ENCODE data around the gene DNAH1.

Gene DNAH1

DNA sequence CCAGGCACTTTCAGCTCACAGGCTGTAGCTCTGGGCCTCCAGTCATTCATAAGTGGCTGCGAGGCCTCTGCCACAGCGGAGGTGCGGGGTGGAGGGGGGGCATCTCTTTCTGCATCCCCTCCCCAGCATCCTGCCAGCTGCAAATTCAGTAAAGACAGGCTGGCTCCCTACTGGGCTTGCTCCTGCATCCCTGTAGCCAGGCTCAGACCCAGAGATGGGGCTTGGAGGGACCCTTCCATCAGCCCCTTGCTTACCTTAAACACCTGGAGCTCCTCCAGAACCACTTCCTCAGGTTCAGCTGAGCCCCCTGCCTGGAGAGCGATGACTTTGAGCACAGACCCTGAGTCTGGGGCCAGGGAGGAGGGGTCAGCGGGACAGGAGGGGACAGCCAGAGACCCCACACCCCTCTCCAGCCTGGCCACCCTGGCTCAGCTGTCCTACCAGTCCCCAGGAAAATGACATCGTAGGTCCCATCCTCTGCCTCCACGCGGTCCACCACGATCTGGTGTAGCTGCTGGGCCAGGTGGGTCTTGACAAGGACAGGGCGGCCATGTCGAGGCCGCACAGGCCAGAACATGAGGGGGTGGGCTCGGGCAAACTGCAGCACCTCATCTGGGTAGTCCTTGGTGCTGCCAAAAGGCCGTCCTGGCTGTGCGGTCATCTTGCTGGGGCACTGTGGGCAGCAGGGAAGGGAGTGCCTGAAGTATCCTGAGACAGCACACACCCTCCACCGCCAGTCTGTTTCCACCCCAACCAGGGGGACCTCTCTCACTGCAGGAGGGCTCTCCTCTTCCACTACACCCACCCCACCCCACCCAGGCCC is 123.5 kb downstream of the DNAH1 start:
- H3K4me3 ChIP-seq (ENCODE audit: low read length), result no peak overlapping the region
- no peak for TF ChIP-seq ZNF274 (IDR thresholded peaks at IDR 0.05; ENCODE audit: low read depth, low read length)

DNA sequence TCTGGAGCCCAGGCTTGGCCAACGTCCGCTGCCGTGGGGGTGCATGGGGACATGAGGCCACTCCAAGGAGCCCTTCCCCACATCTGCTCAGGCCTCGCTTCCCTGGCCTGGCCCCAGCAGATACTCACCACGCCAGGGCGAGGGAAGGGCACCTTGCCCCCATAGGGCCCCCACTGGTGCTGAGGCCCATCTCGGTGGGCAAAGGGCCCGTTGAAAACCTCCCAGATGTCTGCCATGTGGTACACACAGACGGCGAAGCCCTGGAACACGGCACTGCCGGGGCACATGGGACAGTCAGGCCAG is 124.1 kb downstream of the DNAH1 start:
- no peak for TF ChIP-seq ZNF274 (IDR thresholded peaks at IDR 0.05; ENCODE audit: low read depth, low read length)
- no peak overlapping the region for H3K4me3 ChIP-seq (ENCODE audit: low read length)

DNA sequence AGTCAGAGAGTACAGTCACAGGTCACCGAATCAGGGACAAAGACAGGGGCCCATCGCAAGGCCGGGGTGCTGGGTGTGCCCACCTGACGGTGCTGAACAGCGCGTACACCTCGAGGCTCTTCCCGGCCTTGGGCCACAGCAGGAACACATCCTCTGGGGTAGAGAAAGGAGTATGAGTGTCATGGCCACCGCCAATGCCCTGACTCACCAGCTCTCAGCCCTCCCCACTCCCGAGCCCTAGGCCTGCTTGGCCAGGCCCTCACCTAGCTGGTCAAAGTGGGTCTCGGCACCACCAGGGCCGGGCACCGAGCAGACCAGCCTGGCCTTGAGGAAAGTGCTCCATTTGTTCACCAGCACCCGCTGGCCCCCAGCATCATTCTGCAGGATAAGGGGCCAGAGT is 124.6 kb downstream of the DNAH1 start:
- no peak for TF ChIP-seq ZNF274 (IDR thresholded peaks at IDR 0.05; ENCODE audit: low read depth, low read length)
- no peak overlapping the region for H3K4me3 ChIP-seq (ENCODE audit: low read length)

DNA sequence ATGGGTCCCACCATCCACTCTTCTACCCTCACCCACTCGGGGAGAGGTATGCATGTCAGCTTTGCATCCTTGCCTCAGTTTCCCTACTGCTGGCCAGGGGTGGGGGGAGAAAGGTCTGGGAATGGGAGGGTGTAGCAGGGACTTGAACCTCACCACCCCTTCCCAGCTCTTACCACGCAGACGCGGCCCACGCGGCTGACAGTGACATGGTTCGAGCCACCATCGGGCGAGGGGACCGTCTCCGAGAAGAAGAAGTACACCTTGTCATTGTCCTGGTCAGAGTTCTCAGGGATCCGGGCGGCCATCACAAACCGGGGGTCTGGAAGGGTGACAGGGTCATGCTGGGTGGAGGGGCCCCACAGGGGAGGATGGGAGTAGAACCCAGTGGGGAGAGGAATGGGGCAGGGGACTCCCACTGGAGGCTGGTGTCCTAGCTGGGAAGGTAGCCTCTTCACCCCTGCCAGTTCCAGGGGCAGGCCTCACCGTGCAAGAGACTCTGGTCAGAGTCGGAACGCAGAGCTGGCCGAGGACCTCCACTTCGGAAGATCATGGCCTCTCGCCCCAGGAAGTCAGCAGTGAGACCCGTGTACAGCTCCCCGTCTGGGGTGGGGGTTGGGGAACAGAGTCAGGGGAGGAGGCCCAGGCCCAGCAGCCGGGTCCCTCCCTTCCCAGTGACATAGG is 125.1 kb downstream of the DNAH1 start:
- no peak overlapping the region for H3K4me3 ChIP-seq (ENCODE audit: low read length)
- no peak for TF ChIP-seq ZNF274 (IDR thresholded peaks at IDR 0.05; ENCODE audit: low read depth, low read length)

DNA sequence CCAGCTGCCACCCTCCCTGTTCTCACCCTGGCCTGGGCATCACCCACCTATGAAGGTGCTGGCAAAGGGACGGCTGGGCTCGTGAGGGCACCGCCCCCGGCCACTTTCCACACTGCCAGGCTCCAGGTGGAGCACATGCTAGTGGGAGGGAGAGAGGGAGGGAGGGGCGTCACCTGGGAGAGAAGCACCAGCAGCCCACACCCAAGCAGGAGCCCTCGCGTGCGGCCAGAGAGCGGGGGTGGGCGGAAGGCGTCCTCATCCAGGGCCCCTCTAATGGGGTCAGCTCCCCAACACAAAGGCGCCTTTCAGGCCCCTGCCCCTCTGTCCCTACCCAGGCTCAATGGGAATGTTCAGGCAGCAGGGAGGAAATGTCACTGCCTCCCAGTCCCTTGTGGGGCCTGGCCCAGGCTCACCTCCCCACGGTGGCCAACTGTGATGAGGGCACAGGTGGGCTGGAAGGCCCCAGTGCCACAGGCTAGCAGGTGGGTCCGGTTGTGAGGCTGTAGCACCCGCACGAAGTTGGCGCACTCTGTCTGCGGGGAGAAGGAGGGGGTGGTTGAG is 125.7 kb downstream of the DNAH1 start:
- no peak overlapping the region for H3K4me3 ChIP-seq (ENCODE audit: low read length)
- no peak for TF ChIP-seq ZNF274 (IDR thresholded peaks at IDR 0.05; ENCODE audit: low read depth, low read length)

DNA sequence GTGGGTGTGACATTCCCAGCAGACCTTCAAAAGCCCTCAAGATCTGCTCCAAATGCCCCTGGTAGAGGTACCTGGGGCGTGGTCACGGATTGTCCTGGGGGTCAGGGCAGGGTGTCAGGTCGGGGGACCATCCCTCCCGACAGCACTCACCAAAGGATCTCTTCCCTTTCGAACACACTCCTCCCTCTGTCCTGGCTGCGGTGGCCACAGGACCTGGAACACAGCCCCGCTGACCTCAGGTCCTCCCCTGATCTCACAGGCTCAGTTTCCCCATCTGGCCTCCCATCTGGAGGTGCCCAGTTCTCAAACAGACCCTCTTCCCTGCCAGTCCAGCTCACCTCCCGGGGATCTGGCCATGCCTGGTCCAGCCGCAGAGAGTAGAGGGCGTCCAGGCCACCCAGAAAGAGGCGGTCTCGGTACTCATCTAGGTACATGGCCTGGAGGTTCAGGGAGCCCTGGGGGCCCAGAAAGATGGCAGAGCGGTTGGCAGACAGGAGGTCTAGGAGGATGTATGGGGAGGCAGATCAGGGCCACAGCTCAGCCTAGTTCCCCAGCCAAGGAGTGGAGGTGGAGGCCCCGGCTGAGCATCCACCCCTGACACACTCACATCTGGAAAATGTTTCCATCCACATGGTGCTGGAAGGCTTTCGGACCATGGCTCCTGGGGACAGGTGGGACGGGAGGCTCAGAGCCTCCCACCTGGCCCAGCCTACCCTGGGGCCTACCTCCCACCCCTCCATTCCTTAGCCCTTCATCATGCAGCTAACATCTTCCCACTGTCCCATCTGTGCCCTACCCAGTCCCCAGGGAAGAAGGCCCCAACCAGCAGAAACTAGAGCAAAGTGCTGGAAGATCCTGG is 126.5 kb downstream of the DNAH1 start:
- H3K4me3 ChIP-seq (ENCODE audit: low read length), result no peak overlapping the region
- no peak for TF ChIP-seq ZNF274 (IDR thresholded peaks at IDR 0.05; ENCODE audit: low read depth, low read length)

DNA sequence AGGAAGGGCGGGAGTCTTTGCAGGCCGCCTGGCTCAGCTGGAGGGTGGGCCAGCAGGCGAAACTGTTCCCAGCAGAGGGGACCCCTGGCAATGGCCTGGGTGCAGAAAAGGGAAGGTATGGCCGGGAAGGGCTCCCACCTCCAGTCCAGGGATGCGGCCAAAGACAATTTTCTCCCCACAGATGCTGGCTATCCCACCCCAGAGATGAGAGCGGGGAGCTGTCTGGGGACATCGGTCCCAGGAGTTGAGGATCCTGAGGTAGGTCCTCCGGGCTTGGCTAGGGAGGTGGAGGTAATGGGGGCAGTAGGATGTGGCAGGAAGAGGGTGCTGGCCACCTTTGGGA is 127.1 kb downstream of the DNAH1 start:
- TF ChIP-seq ZNF274 (IDR thresholded peaks at IDR 0.05; ENCODE audit: low read depth, low read length), result no peak
- H3K4me3 ChIP-seq (ENCODE audit: low read length), result no peak overlapping the region

DNA sequence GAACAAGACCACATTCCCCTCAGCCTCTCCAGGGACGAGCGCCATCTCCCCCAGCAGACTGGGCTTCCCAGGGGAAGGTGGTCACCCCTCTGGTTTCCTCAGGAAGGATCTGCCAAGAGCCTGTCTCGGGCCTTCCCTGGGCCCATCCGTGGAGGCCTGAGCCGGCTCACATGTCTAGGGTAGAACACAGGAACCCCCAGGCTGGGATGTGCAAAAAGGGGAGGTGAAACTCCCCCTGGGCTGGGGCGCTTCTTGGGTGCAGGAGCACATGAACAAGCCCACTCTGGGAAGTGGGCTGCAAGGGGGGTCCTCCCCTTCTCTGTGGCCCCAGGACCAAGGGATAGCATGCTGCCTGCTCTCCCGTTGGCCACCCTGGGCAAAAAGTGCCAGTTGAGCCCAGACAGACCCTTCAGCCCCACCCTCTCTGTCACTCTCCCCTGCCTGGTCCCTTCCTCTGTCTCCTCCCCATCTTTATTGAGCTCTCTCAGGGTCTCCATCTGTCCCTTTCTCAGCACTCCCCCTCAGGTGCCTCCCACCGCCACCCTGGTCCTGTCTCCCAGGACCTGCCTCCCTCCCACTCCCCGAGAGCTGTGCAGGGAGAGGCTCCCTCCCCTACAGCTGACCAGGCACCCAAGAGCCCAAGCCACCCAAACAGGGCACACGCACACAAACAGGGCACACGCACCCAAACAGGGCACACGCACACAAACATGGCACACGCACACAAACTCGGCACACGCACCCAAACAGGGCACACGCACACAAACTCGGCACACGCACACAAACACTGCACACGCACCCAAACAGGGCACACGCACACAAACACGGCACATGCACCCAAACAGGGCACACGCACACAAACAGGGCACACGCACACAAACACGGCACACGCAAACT is 127.9 kb downstream of the DNAH1 start:
- TF ChIP-seq ZNF274 (IDR thresholded peaks at IDR 0.05; ENCODE audit: low read depth, low read length), result no peak
- no peak overlapping the region for H3K4me3 ChIP-seq (ENCODE audit: low read length)

DNA sequence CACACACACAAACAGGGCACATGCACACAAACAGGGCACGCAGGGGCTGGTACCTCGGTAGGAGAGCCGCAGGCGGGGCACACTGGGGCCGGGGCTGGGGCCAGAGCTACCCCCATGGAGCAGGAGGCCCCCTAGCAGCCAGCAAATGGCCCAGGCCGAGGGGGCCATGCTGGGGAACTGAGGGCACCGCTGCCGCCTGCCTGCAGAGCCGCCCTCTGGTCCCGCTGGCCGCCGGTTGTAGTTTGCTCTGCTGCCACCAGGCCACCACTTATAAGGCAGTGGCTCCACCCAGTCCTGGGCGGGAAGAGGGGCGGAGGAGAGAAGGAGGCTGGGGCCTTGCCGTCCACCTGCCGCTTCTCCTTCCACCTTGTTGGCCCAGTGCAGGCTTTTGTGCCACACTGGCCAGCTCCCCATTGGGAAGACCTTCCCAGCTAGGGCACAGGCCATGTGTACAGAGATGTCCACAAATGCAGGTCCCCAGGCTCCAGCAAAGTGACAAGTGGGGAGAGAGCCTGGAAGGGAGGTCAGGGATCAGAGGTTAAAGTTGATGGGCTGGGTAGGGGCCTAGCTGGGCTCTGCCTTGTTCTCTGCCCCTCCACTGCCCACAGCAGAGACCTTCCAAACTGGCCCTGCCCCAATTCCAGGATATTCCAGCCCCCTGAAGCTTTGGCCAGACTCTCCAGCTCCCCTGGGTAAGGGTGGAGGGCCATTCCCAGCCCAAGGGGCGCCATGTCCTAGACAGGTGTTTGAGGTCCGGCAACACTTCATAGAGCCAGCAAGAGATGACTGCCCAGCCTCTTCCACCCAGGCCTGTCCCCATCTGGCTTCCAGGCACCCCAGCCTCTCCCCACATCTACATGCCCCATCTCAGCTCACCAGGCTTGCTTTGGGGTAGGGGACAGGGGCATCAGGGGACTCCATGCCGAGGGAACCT is 129.0 kb downstream of the DNAH1 start, which contains the start of gene SEMA3G:
Gene SEMA3G (minus strand): TSS at position 244 of the 934 bp plus-strand sequence. CDS start 76 bp downstream, at position 168.
- TF ChIP-seq ZNF274 (IDR thresholded peaks at IDR 0.05; ENCODE audit: low read depth, low read length), result no peak
- H3K4me3 ChIP-seq (ENCODE audit: low read length), result no peak within 1 kb of the TSS

DNA sequence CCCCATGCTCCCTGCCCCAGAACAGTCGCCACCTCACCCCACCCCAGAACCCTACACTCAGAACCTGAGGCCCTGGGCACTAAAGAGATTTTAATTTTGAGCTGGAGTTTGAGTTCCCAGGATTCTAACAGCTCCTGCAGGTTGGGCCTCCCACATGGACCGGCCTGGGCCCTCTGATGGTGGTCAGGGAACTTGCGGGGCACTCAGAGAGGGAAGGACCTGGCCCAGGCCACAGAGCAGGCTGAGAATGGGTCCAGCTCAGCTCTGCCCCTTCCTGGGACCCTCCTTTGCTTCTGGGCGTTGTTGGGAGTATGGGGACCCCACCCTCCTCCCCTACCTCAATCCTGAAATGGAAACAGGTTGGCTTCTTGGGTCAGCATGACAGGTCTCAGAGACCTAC is 129.9 kb downstream of the DNAH1 start:
- TF ChIP-seq ZNF274 (IDR thresholded peaks at IDR 0.05; ENCODE audit: low read depth, low read length), result no peak
- H3K4me3 ChIP-seq (ENCODE audit: low read length), result no peak overlapping the region

DNA sequence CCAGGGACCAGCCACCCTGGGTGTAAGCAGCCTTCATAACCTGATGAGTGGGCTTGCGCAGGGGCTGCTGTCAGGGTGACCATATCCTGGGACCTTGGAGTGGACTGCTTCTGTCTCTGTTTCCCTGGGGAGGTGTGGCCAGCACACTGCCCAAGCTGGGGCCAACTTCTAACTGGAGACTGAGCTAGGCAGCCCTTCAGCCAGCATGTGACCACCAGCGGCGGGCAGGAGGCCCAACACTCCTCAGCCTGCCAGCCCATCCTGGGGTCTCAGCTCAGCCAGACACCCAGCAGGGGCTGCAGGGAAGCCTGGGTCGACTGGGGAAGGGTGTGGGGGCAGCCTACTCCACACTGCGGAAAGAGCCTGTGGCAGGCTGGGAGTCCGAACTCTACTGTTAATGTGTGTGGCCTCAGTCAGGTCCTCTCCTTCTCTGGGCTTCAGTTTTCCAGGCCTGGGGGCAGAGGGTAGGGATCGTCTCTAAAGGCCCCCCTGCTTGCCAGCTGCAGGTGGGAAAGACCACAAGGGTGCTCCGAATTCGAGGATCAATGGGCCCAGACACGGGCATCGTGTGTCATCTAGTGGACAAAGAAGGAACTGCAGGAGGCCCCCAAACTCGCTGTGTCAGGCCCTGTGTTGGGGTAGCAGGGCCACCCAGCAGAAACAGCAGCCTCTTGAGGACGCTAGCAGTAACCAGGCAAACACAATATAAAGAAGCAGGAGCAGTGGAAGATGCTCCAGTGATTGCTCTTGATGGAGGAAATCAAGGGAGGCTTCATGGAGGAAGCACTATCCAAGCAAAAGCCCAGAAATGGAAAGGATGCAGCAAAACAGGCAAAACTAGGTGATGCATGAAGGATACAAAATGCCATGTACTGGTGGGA is 130.8 kb downstream of the DNAH1 start:
- no peak for TF ChIP-seq ZNF274 (IDR thresholded peaks at IDR 0.05; ENCODE audit: low read depth, low read length)
- no peak overlapping the region for H3K4me3 ChIP-seq (ENCODE audit: low read length)

Measured in GM08714 (cell line).